Measurements from ENCODE around the gene IFI30. TPM values are rescaled to one million over a fixed set of nuclear protein-coding genes. Genes with fewer than 3 reads are reported as not detected.

Gene IFI30
- total RNA-seq, 4 donors from 2014 or later: 11.3 to 90.5 (median 25.7) TPM

DNA sequence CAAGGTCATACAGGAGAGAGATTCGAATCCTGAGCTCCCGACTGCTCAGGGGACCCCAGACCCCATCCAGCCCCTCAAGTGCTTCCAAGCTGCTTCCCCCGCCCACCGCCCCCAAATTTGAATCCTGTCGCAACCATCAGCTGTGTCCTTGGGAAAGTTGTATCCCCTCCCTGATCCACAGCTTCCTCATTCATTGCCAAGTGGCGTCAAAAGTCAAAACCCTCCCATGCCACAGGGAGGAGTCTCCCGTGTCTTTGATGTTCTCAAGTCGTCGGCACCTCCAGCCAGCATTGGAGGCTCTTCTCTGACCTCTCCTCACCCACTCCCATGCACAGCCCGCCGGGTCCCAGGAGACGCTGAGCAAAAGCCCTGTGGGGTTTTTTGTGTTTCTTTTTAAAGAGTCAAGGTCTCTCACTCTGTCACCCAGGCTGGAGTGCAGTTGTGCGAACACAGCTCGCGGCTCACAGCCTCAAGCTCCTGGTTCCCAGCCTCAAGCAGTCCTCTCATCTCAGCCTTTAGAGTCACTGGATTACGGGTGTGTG, 2.8 kb upstream of the IFI30 start:
- H3K9me3 ChIP-seq: no peaks in the 10 kb centered on the region
- H3K27me3 ChIP-seq: no peaks in the 10 kb centered on the region
- H3K36me3 ChIP-seq: peaks cover 19 to 42% (median 24%) of the 10 kb centered on the region in 3 donors
- peak overlapping the region; percentile 30 to 71 (median 48) for H3K27ac ChIP-seq
- WGBS, 2 donors: 51 to 57% methylated on average over 11 to 14 of the region's 16 CpGs
- DNase-seq: no peak
- intact Hi-C loops (cut with DNase I): no loop called here
- no peak overlapping the region for H3K4me3 ChIP-seq
- peaks cover 7 to 39% (median 14%) of the 10 kb centered on the region in 3 donors for H3K4me1 ChIP-seq
- TF ChIP-seq, protein P1, sequence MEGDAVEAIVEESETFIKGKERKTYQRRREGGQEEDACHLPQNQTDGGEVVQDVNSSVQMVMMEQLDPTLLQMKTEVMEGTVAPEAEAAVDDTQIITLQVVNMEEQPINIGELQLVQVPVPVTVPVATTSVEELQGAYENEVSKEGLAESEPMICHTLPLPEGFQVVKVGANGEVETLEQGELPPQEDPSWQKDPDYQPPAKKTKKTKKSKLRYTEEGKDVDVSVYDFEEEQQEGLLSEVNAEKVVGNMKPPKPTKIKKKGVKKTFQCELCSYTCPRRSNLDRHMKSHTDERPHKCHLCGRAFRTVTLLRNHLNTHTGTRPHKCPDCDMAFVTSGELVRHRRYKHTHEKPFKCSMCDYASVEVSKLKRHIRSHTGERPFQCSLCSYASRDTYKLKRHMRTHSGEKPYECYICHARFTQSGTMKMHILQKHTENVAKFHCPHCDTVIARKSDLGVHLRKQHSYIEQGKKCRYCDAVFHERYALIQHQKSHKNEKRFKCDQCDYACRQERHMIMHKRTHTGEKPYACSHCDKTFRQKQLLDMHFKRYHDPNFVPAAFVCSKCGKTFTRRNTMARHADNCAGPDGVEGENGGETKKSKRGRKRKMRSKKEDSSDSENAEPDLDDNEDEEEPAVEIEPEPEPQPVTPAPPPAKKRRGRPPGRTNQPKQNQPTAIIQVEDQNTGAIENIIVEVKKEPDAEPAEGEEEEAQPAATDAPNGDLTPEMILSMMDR (IDR thresholded peaks at IDR 0.05): no peak
- peak in 2 of 4 donors; percentile 31 to 50 for TF ChIP-seq POLR2A (IDR thresholded peaks at IDR 0.05)

DNA sequence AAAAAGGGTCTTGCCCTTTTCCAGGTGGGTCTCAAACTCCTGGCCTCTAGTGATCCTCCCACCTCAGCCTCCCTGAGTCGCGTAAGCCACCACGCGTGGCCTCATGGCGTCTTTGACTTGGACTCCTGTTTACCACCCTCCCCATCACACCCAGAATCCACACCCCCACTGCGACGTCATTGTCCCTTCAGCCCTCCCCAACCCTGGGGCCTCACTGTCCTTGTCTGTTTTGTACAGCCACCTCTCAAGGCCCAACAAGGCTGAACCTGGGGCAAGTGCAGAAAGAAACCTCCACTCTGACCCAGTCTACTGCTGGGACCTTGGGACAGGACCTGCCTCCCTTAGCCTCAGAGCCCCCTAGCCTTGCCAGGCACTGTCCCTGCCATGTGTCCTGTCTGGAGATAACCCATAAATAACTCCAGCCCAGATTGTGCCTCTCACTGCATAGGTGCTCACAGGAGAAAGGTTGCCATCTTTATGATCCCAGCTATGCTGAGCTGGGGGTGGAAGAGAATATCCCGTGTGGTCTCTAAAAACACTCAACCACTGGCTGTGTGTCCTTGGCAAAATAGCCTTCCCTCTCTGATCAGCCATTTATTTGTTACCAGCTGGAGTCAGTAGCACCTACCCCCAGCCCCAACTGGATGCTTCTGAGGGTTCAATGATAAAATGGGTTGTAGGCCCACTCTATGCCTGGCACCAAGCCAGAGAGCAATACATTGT, 1.8 kb upstream of the IFI30 start:
- WGBS, 2 donors: 83 to 84% methylated on average over 8 of the region's 8 CpGs
- intact Hi-C loops (cut with DNase I): no loop called here
- Histone ChIP-seq H3K27me3 (no peaks in the 10 kb centered on the region), H3K36me3 (peaks cover 14 to 34% (median 15%) of the 10 kb centered on the region in 3 donors), H3K4me1 (peaks cover 7 to 39% (median 14%) of the 10 kb centered on the region in 3 donors), H3K27ac (peak overlapping the region in 2 of 4 donors; percentile 71 to 73), H3K4me3 (no peak overlapping the region), H3K9me3 (no peaks in the 10 kb centered on the region)
- no peak for TF ChIP-seq POLR2A (IDR thresholded peaks at IDR 0.05)
- TF ChIP-seq, protein P1 (IDR thresholded peaks at IDR 0.05): no peak
- no peak for DNase-seq

DNA sequence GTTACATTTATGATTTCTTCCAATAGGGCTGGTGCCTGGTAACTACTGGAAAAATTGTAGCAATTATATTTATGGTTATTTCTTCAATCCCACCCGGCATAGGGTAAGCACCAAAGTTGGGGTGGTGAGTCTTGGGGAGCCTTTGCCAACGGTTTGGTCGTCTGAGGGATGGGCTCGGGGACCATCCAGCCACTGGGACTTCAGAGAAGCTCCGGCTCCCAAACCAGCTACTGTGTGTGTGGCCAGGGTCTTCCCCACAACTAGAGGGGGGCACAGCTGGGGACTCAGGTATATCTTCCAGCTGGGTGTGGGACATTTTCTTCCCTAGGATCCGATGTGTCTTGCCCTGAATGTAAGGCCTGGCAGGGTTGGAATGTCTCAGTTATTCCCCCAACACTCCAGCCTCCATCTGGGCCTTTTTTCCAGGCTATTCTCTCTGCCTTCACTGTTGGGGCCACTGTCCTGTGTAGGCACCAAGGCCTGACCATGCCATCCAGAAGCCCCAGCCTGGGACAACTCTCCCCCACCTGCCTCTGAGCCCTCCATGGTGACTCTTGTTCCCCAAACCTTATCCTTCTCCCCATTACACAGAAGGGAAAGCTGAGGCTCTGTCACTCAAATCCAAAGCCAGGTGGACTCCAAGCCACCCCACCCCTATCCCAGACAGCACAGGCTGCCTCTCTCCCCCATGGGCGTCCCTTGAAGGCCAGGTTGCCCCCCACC, 1.1 kb upstream of the IFI30 start:
- TF ChIP-seq, protein P1 (IDR thresholded peaks at IDR 0.05): no peak
- no peak for TF ChIP-seq POLR2A (IDR thresholded peaks at IDR 0.05)
- peaks cover 8 to 34% (median 10%) of the 10 kb centered on the region in 3 donors for H3K36me3 ChIP-seq
- peaks cover 7 to 39% (median 14%) of the 10 kb centered on the region in 3 donors for H3K4me1 ChIP-seq
- H3K4me3 ChIP-seq: no peak overlapping the region
- no peaks in the 10 kb centered on the region for H3K9me3 ChIP-seq
- no peak for DNase-seq
- intact Hi-C loops (cut with DNase I): no loop called here
- 82 to 86% methylated on average over 6 to 7 of the region's 7 CpGs for WGBS, 2 donors
- peak overlapping the region; percentile 67 to 80 (median 72) for H3K27ac ChIP-seq
- H3K27me3 ChIP-seq: no peaks in the 10 kb centered on the region

DNA sequence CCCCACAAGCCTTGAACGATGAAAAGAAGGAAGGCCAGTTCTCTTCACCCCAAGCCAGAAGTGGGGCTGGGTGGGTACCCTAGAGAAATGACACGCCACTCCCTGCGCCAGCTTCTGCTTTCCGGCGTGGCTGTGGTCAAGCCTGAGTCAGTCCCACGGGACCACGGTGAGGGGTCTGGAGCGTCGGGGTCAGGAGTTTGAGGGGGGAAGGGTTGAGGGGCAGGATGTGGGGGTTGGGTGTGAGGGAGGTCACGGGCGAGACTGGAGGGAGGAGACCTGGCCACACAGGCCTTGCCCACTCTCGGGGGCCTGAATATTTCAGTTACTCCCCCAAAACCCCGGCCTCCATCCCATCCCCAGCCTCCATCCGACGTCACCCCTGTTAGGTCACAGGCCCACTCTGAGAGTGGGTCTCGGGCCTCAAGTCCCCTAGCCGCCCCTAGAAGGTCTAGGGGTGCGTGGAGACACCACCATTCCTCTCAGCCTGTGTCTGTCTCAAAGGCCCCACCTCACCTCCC, 500 bp upstream of the IFI30 start:
- peak overlapping the region; percentile 60 to 74 (median 66) for H3K4me3 ChIP-seq

More for the DNA sequence above, 500 bp upstream of the IFI30 start:
- TF ChIP-seq, protein P1 (IDR thresholded peaks at IDR 0.05): no peak
- TF ChIP-seq POLR2A (IDR thresholded peaks at IDR 0.05): no peak
- intact Hi-C loops (cut with DNase I): no loop called here
- Histone ChIP-seq H3K27me3 (no peaks in the 10 kb centered on the region), H3K9me3 (no peaks in the 10 kb centered on the region), H3K27ac (peak overlapping the region; percentile 67 to 80 (median 72)), H3K36me3 (peaks cover 7 to 33% (median 10%) of the 10 kb centered on the region in 3 donors), H3K4me1 (peaks cover 7 to 39% (median 14%) of the 10 kb centered on the region in 3 donors)
- 41 to 60% methylated on average over 2 to 5 of the region's 18 CpGs for WGBS, 2 donors
- no peak for DNase-seq

All from esophagus squamous epithelium (tissue), 5 donors.